GM21717 (cell line): ENCODE measurements around the gene FAM89A.
"Not testable (repeated sequence)": the region's sequence is repeated elsewhere in the genome, so short reads cannot be mapped to it uniquely, and the experiment has no call there.

Experiments
- ATAC-seq: cut with Tn5 transposase; IDR thresholded peaks from one replicate; pipeline ENCODE4 v1.9.1; 2021; ENCODE audit warnings: mild to moderate bottlenecking, moderate library complexity; ENCODE audit not compliant: unreplicated experiment

The FAM89A gene

GRCh38 chr1:231000639-231001038 lies 39.4 kb downstream of the FAM89A start:
- ATAC-seq = no peak

- no peak for ATAC-seq
Observed at GRCh38 chr1:231000201-231000600, 39.9 kb downstream of the FAM89A start.

- ATAC-seq = no peak
Observed at GRCh38 chr1:230994860-230995259, 45.2 kb downstream of the FAM89A start.

GRCh38 chr1:230992100-230992774 lies 47.8 kb downstream of the FAM89A start:
- no peak for ATAC-seq

GRCh38 chr1:230987448-230987847 lies 52.6 kb downstream of the FAM89A start:
- no peak for ATAC-seq

GRCh38 chr1:230986976-230987375 lies 53.1 kb downstream of the FAM89A start:
- ATAC-seq = no peak

- ATAC-seq = no peak
Observed at GRCh38 chr1:230985711-230986110, 54.3 kb downstream of the FAM89A start.

- not testable (repeated sequence) for ATAC-seq
Observed at GRCh38 chr1:230984622-230985515, 55.2 kb downstream of the FAM89A start.

GRCh38 chr1:230983811-230984210 lies 56.2 kb downstream of the FAM89A start:
- ATAC-seq = no peak

GRCh38 chr1:230982696-230983095 lies 57.4 kb downstream of the FAM89A start:
- no peak for ATAC-seq

GRCh38 chr1:230979952-230980351 lies 60.1 kb downstream of the FAM89A start:
- ATAC-seq = no peak

- ATAC-seq = no peak
Observed at GRCh38 chr1:230979389-230979716, 60.7 kb downstream of the FAM89A start.

GRCh38 chr1:230978491-230979388 lies 61.3 kb downstream of the FAM89A start, which contains the start of the genes ARV1 and TTC13:
Gene ARV1 (plus strand): TSS chr1:230979094. CDS start chr1:230979106, 12 bp downstream.
Gene TTC13 (minus strand): TSS chr1:230978861. CDS start chr1:230978830, 31 bp downstream.
- peak; percentile 94 for ATAC-seq

GRCh38 chr1:230977761-230978490 lies 62.1 kb downstream of the FAM89A start:
- peak; percentile 11 for ATAC-seq

GRCh38 chr1:230976825-230977747 lies 63.0 kb downstream of the FAM89A start:
- no peak for ATAC-seq

- ATAC-seq = no peak
Observed at GRCh38 chr1:230976360-230976759, 63.7 kb downstream of the FAM89A start.

GRCh38 chr1:230975636-230976035 lies 64.4 kb downstream of the FAM89A start:
- ATAC-seq = no peak

GRCh38 chr1:230972855-230973271 lies 67.2 kb downstream of the FAM89A start:
- peak; percentile 83 for ATAC-seq

- ATAC-seq = no peak
Observed at GRCh38 chr1:230971771-230972170, 68.3 kb downstream of the FAM89A start.
